ENCODE data around the gene TICAM1. TPM values are rescaled to one million over a fixed set of nuclear protein-coding genes. Genes with fewer than 3 reads are reported as not detected.

The TICAM1 gene
- total and polyA plus RNA-seq, 11 donors = 3.7 to 13.6 (median 7.0) TPM

DNA sequence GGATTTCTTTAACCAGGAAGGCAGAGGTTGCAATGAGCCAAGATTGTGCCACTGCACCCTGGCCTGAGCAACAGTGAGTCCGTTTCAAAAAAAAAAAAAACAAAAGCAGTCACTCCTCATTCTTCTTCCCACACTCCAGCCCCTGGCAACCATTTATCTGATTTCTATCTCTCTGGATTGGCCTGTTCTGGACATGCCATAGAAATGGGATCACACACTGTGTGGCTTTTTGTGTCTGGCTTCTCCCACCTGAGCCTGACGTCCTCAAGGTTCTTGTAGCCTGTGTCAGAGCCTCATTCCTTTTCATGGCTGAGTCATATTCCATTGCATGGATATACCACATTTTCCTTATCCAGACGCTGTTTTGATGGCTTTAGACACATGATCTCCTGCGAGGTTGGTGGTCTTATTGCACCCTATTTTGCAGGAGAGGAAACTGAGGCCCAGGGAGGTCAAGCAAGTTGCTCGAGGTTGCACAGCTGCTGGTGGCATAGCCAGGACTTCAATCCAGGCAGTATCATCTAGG, 55.8 kb downstream of the TICAM1 start:
- no peak for ATAC-seq
- 56 to 65% (median 64%) methylated on average over 5 of the region's 5 CpGs for WGBS, 4 donors
- DNase-seq = no peak
- no peak overlapping the region for H3K4me3 ChIP-seq
- H3K27me3 ChIP-seq = no peaks in the 10 kb centered on the region
- no peaks in the 10 kb centered on the region for H3K36me3 ChIP-seq
- H3K9me3 ChIP-seq = peaks cover 0 to under 1% (median 0%) of the 10 kb centered on the region in 12 donors
- no peaks in the 10 kb centered on the region for H3K4me1 ChIP-seq
- no peak overlapping the region for H3K27ac ChIP-seq
- intact Hi-C loops (cut with DNase I) = no loop called here
- TF ChIP-seq POLR2A (IDR thresholded peaks at IDR 0.05) (no peak), CTCF (IDR thresholded peaks at IDR 0.05) (no peak)

DNA sequence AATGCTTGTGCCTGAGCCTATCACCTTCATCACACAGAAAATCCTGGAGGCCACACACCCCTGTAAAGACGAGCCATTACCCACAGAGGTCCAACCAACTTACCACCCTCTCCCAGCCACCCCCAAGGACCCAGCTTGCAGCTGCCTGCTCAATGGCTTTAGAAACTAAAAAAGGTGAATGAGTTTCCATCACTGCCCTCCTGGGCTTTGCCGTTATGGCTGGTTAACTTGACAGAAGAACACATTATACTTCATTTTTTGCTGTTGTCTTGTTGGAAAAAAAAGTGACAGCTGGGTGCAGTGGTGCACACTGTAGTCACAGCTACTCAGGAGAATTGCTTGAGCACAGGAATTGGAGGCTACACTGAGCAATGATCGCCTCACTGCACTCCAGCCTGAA, 57.4 kb downstream of the TICAM1 start:
- Histone ChIP-seq H3K4me3 (no peak overlapping the region), H3K27me3 (no peaks in the 10 kb centered on the region), H3K36me3 (no peaks in the 10 kb centered on the region), H3K4me1 (no peaks in the 10 kb centered on the region), H3K9me3 (peaks cover 0 to 2% (median 0%) of the 10 kb centered on the region in 12 donors), H3K27ac (no peak overlapping the region)
- DNase-seq (no peak), ATAC-seq (no peak)
- intact Hi-C loops (cut with DNase I) = no loop called here
- 55 to 67% (median 61%) methylated on average over 3 of the region's 3 CpGs for WGBS, 4 donors
- TF ChIP-seq POLR2A (IDR thresholded peaks at IDR 0.05) = no peak
- no peak for TF ChIP-seq CTCF (IDR thresholded peaks at IDR 0.05)

DNA sequence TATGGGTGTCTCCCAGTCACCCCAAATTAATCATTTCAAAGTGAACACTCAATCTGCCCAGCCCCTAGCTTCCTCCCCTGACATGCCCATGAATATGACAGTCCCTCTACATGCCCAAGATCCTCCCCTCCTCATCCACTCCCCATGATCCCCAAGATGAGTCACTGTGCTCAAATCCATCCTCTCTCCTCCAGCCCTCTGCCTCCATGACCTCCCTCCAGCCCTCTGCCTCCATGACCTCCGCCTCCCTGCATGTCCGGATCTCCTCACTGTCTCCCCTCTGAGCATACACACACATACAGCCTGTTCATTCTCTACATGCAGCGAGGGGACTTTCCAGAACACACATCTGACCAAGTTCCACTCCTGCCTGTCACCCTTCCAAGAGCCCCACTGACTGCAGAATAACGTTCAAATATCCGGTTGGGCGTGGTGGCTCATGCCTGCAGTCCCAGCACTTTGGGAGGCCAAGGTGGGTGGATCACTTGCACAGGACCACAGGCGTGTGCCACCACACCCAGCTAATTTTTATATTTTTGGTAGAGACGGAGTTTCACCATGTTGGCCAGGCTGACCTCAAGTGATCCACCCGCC, 58.4 kb downstream of the TICAM1 start:
- 64 to 73% (median 69%) methylated on average over 9 of the region's 9 CpGs for WGBS, 4 donors
- H3K9me3 ChIP-seq = peaks cover 0 to 2% (median 0%) of the 10 kb centered on the region in 12 donors
- no peak overlapping the region for H3K4me3 ChIP-seq
- no peak overlapping the region for H3K27ac ChIP-seq
- ATAC-seq (no peak), DNase-seq (no peak)
- H3K4me1 ChIP-seq = no peaks in the 10 kb centered on the region
- H3K36me3 ChIP-seq = no peaks in the 10 kb centered on the region
- intact Hi-C loops (cut with DNase I) = no loop called here
- no peaks in the 10 kb centered on the region for H3K27me3 ChIP-seq
- TF ChIP-seq CTCF (IDR thresholded peaks at IDR 0.05) = no peak
- no peak for TF ChIP-seq POLR2A (IDR thresholded peaks at IDR 0.05)

- ATAC-seq = no peak
- intact Hi-C loops (cut with DNase I) = no loop called here
These were observed 58.9 kb downstream of the TICAM1 start for GRCh38 chr19:4772566-4772965.

More at GRCh38 chr19:4772566-4772965, 58.9 kb downstream of the TICAM1 start:
- Histone ChIP-seq H3K9me3 (peaks cover 0 to 2% (median 0%) of the 10 kb centered on the region in 12 donors), H3K27ac (no peak overlapping the region), H3K4me3 (no peak overlapping the region), H3K27me3 (no peaks in the 10 kb centered on the region), H3K36me3 (no peaks in the 10 kb centered on the region), H3K4me1 (no peaks in the 10 kb centered on the region)
- no peak for TF ChIP-seq POLR2A (IDR thresholded peaks at IDR 0.05)
- no peak for TF ChIP-seq CTCF (IDR thresholded peaks at IDR 0.05)
- no peak for DNase-seq
- 35 to 51% (median 44%) methylated on average over 2 of the region's 2 CpGs for WGBS, 4 donors

Data from heart left ventricle (tissue), 16 donors.